NCI-H128 (cell line): Measurements from ENCODE around the gene NTMT2.
A peak's percentile ranks its signal among the peaks of the same experiment; 100 is the strongest.
"Not testable (repeated sequence)": the region's sequence is repeated elsewhere in the genome, so short reads cannot be mapped to it uniquely, and the experiment has no call there.

Experiments
- DNase-seq: peaks from one replicate; lab custom pipeline; 2025; ENCODE audit not compliant: unreplicated experiment; lab: John Stamatoyannopoulos, UW

The NTMT2 gene

DNA sequence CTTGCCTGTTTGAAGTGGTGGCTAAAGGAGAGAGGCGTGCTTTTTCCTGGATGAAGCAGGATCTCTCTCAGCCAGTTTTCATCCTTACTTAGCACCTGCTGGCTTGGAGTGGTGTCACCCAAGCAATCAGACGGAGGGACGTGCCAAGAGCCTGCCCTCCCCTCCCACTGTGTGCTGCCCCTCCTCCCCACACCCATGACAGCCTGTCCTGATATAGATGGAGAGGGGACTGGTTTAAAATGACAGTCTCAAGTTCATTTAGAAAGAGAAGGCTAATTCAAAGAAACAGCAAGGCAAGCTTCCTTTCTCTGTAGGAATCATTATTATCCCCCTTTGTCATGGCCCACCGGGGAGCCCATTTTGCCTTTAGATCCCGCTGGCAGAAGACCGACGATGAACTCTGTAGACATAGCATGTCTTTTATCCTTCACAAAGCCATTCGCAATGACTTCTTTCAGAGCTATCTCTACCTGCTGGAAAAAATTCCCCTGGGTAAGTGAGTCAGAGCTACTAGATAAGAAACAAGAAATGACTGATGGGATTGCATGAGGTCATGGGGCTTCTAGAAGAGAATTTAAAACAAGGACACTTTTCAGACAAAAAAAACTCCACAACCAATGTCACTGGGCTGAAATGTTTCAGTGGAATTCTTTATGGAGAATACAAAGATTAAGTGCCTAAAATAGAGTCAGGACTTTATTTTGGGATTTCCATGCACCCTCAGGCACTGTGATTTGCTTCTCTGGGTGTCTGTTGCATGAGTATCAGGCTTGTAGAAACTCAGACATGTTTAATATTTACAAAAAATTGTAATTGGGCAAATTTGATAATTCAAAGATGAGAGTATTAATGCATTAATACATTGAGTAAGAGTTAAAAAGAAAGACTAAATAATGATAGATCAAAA lies at the start of gene NTMT2:
TSS of gene NTMT2 (plus strand) at position 190 of the 907 bp plus-strand sequence. CDS start at position 339, 149 bp downstream.
- DNase-seq = peak; percentile 90

DNA sequence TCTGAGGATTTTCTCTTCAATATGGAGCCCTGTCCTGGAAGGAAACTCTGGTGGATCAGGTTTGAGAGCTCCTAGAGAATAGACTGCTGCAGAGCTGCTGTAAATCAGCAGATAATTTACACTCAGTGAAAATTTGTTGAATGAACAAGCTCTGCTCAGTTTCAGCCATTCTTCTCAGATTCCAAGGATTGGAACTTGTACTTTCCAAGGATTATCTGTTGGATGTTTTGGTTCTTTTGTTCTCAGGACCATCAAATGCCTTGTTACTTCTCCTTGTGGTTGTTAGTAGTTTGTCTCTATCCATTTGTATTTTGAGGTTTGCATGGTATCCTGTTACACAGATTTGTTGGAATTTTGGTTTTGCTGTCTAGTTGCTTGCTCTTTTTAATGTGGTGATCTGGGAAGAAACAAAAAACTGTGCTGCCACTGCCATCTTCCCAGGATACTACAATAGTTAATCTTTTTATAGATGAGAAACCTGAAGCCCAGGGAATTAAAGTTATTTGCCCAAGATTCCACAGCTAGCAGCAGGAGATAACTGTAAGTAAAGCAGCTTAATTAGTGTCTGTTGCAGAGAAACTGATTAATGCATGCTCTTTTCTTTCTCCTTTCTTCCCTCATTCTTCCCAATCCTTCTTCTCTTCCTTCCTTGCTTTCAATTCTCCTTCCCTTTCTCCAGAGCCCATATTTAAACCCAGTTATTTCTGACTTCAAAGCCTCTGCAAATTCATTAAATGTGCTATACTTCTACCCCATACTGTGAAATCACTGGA lies 49.6 kb upstream of the NTMT2 start:
- no peak for DNase-seq

DNA sequence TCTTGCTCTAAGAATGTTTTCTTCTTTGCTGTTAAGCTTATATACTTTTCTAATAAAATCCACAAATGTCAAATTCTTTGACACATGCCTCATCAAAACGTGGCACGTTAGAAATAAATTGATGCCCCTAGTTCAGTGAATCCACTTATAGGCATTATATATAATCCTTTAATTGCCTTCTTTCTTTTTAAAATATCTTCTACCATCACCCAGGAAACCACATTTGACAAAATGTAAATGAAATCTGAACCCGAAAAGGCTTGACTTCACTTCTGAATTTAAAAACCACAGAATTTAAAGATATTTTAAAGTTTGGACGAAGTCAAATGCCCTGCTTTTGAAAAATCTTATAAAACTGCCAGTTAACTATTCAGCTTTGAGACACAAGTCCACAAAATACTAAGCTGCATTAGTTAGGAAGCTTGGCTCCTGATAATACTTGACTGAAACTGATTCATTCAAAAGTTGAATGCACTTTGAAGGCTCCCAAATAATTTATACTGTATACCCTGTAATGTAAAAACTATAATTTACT lies 48.9 kb upstream of the NTMT2 start:
- DNase-seq = no peak

DNA sequence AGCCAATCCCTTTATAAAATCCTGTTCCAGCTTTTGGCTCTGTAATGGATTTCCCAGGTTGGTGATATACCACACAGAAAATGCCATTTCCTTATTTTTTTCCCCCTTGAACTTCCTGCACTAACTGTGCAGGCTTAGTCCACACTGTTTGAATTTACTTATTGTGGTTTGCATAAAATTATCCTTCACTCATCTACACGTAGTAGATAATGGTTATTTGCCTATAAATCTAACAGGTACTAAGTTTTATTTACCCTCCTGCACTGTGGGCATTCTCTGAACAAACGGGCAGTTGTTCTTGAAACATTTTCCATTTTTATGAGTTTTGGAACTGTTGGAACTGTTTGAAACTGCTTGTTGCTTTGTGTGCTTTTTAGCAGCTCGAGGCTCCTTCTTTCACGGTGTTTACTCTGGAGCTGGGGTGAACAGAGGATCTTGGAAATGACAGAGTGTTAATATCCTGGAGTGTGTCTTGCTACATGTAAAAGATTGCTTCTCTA lies 48.3 kb upstream of the NTMT2 start:
- no peak for DNase-seq

DNA sequence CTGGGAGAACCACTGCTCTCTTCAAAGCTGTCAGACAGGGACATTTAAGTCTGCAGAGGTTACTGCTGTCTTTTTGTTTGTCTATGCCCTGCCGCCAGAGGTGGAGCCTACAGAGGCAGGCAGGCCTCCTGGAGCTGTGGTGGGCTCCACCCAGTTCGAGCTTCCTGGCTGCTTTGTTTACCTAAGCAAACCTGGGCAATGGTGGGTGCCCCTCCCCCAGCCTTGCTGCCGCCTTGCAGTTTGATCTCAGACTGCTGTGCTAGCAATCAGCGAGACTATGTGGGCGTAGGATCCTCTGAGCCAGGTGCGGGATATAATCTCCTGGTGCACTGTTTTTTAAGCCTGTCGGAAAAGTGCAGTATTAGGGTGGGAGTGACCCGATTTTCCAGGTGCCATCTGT lies 32.6 kb upstream of the NTMT2 start:
- not testable (repeated sequence) for DNase-seq

DNA sequence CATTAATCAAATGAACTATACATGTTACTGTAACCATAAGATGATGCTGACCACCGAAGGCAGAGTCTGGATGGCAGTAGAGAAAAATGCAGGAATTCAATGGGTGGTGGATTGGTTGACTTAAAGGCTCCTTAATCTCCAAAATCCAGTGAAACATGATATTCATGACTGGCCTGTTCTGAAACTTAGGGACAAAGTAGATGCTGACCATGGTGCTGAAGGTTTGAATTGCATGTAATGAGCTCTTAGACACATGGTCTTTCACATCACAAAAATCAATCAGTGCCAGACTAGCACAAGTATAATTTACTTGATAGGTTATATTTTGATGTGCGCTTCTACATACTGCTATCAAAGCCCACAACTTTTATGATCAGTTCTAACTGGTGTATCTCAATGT lies 30.9 kb upstream of the NTMT2 start:
- DNase-seq = no peak

DNA sequence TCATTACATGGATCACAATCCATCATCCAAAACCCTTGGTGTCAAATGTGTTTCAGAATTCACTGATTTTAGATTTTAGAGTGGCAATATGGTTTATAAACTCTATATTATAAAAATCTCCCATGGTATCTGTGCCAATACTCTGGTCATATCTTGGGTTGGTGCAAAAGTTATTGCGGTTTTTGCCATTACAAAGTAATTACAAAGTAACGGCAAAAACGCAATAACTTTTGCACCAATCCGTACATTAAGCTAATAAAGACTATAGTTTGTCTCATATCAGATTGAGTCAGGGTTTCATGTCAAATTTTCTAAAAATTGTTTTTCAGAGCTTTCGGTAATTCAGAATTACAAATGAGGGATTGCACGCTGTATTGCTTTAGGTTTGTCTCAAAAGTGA lies 23.4 kb upstream of the NTMT2 start:
- DNase-seq = no peak

DNA sequence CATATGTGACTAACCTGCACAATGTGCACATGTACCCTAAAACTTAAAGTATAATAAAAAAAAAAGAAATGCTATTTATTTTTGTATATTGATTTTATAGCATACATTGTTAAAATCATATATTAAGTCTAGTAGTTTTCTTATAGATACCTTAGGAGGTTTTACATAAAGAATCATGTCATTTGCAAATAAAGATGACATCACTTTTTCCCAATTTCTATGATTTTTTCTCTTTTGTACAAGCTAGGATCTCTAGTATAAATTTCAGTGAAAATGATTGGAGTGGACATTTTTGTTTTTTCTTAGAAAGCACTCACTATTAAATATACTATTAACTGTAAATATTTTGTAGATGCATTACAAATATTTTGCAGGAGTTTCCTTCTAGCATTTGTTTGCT lies 20.5 kb upstream of the NTMT2 start:
- no peak for DNase-seq

DNA sequence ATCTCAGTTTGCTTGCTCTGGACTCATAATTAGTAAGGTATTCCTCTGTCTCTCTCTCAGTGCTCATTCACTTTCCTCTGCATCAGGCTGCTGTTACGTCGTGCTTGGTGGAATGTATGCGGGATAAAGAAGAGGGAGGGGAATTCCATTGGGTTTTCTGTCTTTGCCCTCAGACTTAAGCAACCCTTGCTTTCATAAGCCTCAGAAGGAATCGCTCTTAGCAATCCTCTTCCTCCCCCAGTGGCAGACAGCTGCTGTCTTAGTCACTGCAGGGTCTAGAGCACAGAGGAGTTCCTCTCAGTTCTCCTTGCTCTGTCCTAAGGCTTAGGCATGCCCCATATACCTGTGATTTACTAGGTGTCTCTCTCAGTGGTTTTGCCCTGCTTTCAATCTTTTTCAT lies 19.1 kb upstream of the NTMT2 start:
- DNase-seq = no peak

DNA sequence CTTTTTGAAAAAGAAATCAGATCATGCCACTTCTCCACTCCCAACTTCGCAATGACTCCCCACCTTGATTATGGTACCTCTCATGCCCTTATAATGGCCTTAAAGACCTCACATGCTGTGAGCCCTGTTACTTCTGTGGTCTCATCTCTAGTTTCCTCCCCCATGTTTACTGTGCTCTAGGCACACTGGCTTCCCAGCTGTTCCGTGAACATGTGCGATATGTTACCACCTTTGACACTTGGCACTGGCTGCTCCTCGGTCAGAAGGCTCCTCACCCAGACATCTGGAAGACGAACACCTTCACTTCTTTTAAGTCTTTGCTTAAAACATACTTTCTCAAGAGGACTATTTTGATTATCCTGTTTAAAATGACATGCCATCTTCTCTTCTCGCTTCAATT lies 14.3 kb upstream of the NTMT2 start:
- DNase-seq = no peak

DNA sequence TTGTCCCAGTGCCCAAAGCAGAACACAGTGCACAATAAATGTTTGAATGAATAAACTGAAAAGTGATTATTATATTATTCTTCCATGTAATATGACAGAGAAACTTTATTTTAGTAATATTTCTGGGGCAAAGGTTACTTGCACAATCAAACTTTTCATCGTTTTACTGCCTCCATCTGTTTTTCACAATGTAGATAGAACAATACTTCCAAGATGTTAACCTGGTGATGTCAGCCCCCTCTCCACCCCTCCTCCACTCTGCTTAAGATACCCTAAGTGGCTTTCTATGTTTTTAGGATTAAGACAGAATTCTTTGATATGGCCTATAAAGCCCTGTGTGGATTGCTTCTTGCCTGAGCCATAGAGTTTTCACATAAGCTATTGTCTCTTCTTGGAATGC lies 13.8 kb upstream of the NTMT2 start:
- no peak for DNase-seq

DNA sequence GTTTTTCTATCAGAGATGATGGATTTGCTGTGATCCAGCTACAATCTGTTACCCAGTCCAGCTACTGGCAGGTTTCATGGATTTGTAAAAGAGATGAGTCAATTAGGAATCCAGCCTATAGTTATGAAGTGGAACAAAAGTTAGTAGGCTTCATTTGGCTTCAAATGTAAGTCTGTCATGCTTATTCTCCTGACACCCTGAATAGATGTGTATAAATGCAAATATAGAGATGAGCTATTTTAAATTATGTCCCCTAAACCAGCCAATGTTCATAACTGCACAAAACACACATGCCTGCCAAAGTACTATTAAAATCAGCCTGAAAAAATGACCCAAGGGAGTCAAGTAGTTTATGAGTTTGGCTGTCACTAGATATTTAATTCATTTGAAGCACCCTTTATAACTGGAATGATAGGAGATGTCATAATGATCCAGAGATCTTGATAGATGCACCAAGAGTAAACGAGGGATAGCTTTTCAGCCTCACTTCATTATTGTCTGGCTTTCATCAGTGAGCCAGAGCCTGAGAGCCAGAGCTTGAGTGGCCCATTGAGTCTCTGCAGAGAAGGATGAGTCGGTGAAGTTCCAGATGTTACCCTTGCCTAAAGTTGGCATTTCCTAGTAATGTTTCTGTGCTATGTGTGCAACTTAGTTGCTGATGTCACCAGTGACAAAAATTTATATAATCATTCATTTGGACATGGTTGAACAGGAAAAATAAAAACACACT lies 11.8 kb upstream of the NTMT2 start:
- DNase-seq = no peak

DNA sequence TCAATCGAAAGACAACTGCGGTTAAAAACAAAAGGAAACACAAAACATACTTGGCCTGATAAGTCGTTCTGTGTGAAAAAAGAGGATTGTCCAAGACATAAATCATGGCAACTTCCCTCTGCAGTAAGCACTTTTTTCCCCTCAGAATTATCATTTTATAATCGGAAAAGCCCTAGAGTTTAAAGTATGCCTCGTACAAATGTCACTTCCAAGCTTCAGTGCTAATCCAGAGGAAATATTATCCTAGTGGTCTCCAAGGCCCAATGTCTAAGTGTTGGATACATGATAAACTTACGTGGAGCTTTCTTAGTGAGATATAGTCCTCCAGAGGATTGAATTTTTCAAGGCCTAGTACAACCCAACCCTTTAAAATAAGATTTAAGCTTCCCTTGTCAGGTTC lies 11.2 kb upstream of the NTMT2 start:
- DNase-seq = no peak

DNA sequence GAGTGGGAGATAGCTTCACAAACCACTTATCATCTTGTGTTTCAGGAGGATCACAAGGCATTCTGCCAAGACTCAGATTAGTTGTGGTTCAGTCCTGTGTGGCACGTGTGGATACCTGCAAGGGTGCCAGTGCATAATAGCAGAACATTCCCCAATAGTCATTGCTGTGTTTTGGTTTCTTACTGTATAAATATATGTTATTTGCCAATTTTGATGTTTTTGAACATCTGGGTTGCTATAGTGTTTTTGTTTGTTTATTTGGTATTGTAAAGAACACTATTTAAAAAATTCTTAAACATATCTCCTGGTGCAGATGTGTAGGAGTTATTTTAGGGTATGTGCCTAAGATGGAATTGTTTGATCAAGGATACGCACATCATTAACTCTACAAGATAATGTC lies 5.4 kb upstream of the NTMT2 start:
- no peak for DNase-seq

DNA sequence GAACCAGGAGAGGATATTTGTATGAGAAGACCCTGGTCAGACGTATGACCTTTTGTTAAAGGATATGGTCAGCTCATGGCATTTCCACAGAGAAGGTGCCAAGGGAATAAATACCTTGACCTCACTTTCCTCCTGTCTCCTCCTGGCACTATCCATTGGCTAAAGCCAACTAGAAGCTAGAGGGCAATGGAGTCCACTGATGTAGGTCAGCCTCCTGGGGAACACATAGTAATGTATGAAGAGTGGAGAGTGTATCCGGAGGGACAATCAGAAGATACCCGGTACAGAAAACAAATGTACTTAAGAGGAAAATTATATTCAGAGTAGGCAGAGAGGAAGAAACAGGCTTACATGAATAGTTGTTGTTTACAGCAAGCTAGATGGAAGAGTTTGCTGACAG lies 698 bp upstream of the NTMT2 start:
- DNase-seq = no peak

DNA sequence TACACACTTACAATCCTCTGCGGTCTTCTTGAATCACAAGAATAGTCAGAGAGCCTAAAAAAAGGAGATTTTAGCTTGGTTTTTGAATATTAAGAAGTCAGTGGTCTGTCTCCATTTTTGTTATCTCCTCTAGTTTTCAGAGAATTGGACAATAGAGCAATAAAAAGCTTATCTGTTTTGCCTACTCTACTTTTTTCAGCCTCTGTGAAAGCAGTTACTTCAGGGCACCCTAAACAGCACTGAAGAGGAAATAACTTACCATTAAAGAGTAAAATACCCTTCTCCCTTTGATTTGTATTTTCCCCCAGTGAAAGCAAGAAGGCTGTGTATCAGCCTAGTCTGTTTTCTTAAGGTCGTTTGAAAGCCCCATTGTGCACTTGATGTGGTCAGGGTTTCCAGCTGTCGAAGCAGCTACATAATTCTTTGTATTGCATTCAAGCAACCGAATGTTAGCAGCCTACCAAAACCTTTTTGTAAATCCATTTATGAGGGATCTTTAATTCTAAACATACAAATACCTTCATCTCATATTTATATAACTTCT lies 1.0 kb downstream of the NTMT2 start:
- no peak for DNase-seq

DNA sequence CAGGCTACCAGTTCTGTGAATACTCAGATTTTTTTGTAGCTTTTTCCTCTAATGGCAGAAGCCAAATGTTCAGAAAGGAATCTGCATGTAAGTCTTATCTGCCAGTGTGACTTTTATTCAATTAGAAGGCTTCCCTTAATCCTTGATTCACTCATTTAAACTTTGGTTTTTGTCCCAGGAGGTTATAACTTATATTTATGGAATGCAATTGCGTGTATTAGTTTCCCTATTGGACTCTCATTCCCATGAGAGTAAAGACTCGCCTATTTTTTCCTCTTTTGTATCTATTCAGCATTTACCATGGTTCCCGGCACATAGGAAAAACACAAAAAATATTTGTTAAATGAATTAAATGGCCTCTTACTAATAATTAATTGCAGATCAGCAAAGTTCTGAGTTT lies 3.5 kb downstream of the NTMT2 start:
- DNase-seq = no peak

DNA sequence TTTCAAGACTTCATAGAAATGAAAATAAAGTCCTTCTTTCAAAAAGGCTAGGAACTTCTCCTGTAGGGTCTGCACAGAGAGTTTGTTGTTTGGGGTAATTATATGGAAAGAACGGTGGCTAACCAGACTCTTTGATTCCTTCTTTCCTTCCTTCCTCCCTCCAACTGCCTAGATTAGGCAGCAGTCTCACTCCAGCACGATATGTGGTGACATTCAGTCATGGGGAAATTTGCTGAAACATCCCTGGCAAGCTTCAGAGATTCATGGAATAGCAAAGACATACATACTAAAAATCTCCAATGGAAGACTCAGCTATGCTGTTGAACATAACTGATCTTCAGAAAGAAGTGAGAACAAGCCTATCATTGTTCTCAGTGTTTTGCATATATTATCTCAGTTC lies 4.3 kb downstream of the NTMT2 start:
- no peak for DNase-seq

DNA sequence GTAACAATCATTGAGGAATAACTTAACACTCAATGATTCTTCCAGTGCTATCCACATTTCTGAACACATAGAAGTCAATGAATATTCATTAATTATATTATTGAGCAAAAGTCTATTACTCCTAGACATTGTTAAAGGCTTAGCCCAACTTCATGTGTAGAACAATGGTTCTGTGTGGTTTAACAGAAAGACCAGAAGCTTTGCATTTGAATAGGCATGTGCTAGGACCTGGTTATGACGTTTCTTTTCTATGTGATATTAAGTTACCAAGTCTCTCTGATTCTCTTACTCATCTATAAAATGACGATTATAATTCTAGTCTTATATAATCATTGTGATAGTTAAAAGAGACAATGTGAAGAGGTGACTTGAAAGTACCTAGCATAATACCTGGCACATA lies 5.2 kb downstream of the NTMT2 start:
- DNase-seq = no peak

DNA sequence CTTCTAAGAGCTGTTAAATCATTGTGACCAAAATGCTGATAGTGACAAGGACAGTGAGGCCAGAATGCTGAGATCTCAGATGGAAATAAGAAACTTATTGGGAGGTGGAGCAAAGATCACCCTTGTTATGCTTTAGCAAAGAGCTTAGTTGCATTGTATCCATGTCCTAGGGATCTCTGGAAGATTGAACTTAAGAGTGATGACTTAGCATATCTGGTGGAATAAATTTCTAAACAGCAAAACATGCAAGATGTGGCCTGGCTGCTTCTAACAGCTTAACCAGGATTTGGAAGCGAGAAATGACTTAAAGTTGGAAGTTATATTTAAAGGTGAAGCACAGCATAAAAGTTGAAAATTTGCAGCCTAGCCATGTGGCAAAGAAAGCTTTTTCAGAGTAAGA lies 7.7 kb downstream of the NTMT2 start:
- no peak for DNase-seq

DNA sequence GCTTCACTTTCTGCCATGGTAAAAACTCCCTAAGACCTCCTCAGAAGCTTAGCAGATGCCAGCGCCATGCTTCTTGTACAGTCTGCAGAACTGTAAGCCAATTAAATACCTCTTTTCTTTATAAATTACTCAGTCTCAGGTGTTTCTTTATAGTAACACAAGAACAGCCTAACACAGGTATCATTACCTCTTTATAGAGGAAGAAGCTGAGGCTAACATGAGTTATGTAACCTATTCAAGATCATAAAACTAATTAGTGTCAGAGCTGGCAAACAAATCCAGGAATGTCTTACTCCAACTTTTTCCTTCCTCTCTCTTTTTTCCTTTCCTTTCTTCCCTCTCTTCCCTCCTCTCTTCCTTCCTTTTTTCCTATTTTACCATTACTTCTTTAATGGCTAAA lies 9.3 kb downstream of the NTMT2 start:
- no peak for DNase-seq
